ACC112 (cell line): ENCODE results near the gene ATG13.
A peak's percentile ranks its signal among the peaks of the same experiment; 100 is the strongest.
"Not testable (repeated sequence)": the region's sequence is repeated elsewhere in the genome, so short reads cannot be mapped to it uniquely, and the experiment has no call there.

Experiments
- H2AFZ ChIP-seq: fragments of 200-600 bp; sonication (generic); one replicate; pipeline ENCODE4 v1.6.0; 2017; ENCODE audit warnings: antibody characterized with exemption, low read length; ENCODE audit not compliant: unreplicated experiment
- H3K27ac ChIP-seq: fragments of 200-600 bp; sonication (generic); 2 replicates; pipeline ENCODE4 v1.5.1; 2014; ENCODE audit warnings: low read depth, mild to moderate bottlenecking, antibody characterized with exemption, low read length, moderate library complexity
- H3K27me3 ChIP-seq: fragments of 200-600 bp; sonication (generic); 2 replicates; pipeline ENCODE4 v1.6.1; 2014; ENCODE audit warnings: mild to moderate bottlenecking, antibody characterized with exemption, low read length, moderate library complexity, mixed read lengths; ENCODE audit not compliant: insufficient read depth
- H3K36me3 ChIP-seq: fragments of 200-600 bp; sonication (generic); 2 replicates; pipeline ENCODE4 v1.6.1; 2016; ENCODE audit warnings: mild to moderate bottlenecking, antibody characterized with exemption, low read length, moderate library complexity, mixed read lengths; ENCODE audit not compliant: insufficient read depth
- H3K4me1 ChIP-seq: fragments of 200-600 bp; sonication (generic); one replicate; pipeline ENCODE4 v1.6.1; 2016; ENCODE audit warnings: low read length, mixed read lengths; ENCODE audit not compliant: insufficient read depth, unreplicated experiment, control insufficient read depth
- H3K4me3 ChIP-seq: fragments of 200-600 bp; sonication (generic); 2 replicates; pipeline ENCODE4 v1.5.1; 2014; ENCODE audit warnings: mild to moderate bottlenecking, low read depth, low read length
- H3K79me2 ChIP-seq: fragments of 200-600 bp; sonication (generic); one replicate; pipeline ENCODE4 v1.6.0; 2016; ENCODE audit warnings: low read length; ENCODE audit not compliant: control insufficient read depth, unreplicated experiment, insufficient read depth

ATG13 gene

GRCh38 chr11:46665356-46665755 is 48.0 kb downstream of the ATG13 start:
- Histone ChIP-seq H3K27me3 (no peaks in the 10 kb centered on the region), H3K79me2 (no peaks in the 10 kb centered on the region), H3K4me3 (no peak overlapping the region), H3K4me1 (peaks cover 10% of the 10 kb centered on the region), H3K27ac (no peak overlapping the region), H2AFZ (no peak overlapping the region), H3K36me3 (peaks cover 4% of the 10 kb centered on the region)

GRCh38 chr11:46666516-46666915 is 49.2 kb downstream of the ATG13 start:
- peaks cover 4% of the 10 kb centered on the region for H3K36me3 ChIP-seq
- H3K4me1 ChIP-seq = peaks cover 10% of the 10 kb centered on the region
- H3K4me3 ChIP-seq = no peak overlapping the region
- H3K79me2 ChIP-seq = no peaks in the 10 kb centered on the region
- H3K27ac ChIP-seq = peak overlapping the region; percentile 26; the same call in 1 of the 2 replicates
- H3K27me3 ChIP-seq = no peaks in the 10 kb centered on the region
- H2AFZ ChIP-seq = no peak overlapping the region

- Histone ChIP-seq H3K27ac (peak overlapping the region; percentile 20; the same call in 1 of the 2 replicates), H3K79me2 (no peaks in the 10 kb centered on the region), H3K4me3 (no peak overlapping the region), H3K27me3 (no peaks in the 10 kb centered on the region), H3K4me1 (peaks cover 10% of the 10 kb centered on the region), H3K36me3 (peaks cover 4% of the 10 kb centered on the region), H2AFZ (no peak overlapping the region)
Measured at GRCh38 chr11:46667043-46667481, 49.7 kb downstream of the ATG13 start.

- Histone ChIP-seq H3K36me3 (peaks cover 5% of the 10 kb centered on the region; the same call in 1 of the 2 replicates), H2AFZ (no peak overlapping the region), H3K27me3 (no peaks in the 10 kb centered on the region), H3K79me2 (no peaks in the 10 kb centered on the region), H3K4me1 (peaks cover 10% of the 10 kb centered on the region), H3K4me3 (no peak overlapping the region), H3K27ac (no peak overlapping the region)
Measured at GRCh38 chr11:46668480-46669085, 51.2 kb downstream of the ATG13 start.

- Histone ChIP-seq H3K4me1 (peaks cover 10% of the 10 kb centered on the region), H3K27ac (no peak overlapping the region), H3K27me3 (no peaks in the 10 kb centered on the region), H3K4me3 (no peak overlapping the region), H2AFZ (no peak overlapping the region), H3K79me2 (no peaks in the 10 kb centered on the region), H3K36me3 (peaks cover 5% of the 10 kb centered on the region; the same call in 1 of the 2 replicates)
Measured at GRCh38 chr11:46669711-46670139, 52.4 kb downstream of the ATG13 start.

GRCh38 chr11:46670521-46670920 is 53.2 kb downstream of the ATG13 start:
- H3K4me1 ChIP-seq = peaks cover 18% of the 10 kb centered on the region
- not testable (repeated sequence) for H2AFZ ChIP-seq, H3K4me3 ChIP-seq, H3K27me3 ChIP-seq, H3K36me3 ChIP-seq, H3K27ac ChIP-seq, H3K79me2 ChIP-seq

- H2AFZ ChIP-seq = no peak overlapping the region
- H3K36me3 ChIP-seq = peaks cover 5% of the 10 kb centered on the region; the same call in 1 of the 2 replicates
- H3K27ac ChIP-seq = no peak overlapping the region
- peaks cover 15% of the 10 kb centered on the region for H3K4me1 ChIP-seq
- H3K4me3 ChIP-seq = no peak overlapping the region
- H3K79me2 ChIP-seq = no peaks in the 10 kb centered on the region
- H3K27me3 ChIP-seq = no peaks in the 10 kb centered on the region
Measured at GRCh38 chr11:46671958-46672315, 54.6 kb downstream of the ATG13 start.

- Histone ChIP-seq H3K4me1 (peaks cover 15% of the 10 kb centered on the region), H3K27me3 (no peaks in the 10 kb centered on the region), H3K27ac (no peak overlapping the region), H3K4me3 (no peak overlapping the region), H3K79me2 (no peaks in the 10 kb centered on the region), H3K36me3 (peaks cover 5% of the 10 kb centered on the region; the same call in 1 of the 2 replicates), H2AFZ (no peak overlapping the region)
Measured at GRCh38 chr11:46672381-46672839, 55.1 kb downstream of the ATG13 start.

- no peaks in the 10 kb centered on the region for H3K27me3 ChIP-seq
- H3K4me1 ChIP-seq = peaks cover 19% of the 10 kb centered on the region
- H3K4me3 ChIP-seq = no peak overlapping the region
- H3K27ac ChIP-seq = no peak overlapping the region
- peaks cover 5% of the 10 kb centered on the region; the same call in 1 of the 2 replicates for H3K36me3 ChIP-seq
- no peak overlapping the region for H2AFZ ChIP-seq
- no peaks in the 10 kb centered on the region for H3K79me2 ChIP-seq
Measured at GRCh38 chr11:46673713-46674462, 56.5 kb downstream of the ATG13 start.

GRCh38 chr11:46674463-46675287 is 57.3 kb downstream of the ATG13 start:
- H3K27ac ChIP-seq = peak overlapping the region; percentile 52
- no peak overlapping the region for H2AFZ ChIP-seq
- peaks cover 19% of the 10 kb centered on the region for H3K4me1 ChIP-seq
- no peaks in the 10 kb centered on the region for H3K79me2 ChIP-seq
- H3K27me3 ChIP-seq = no peaks in the 10 kb centered on the region
- peaks cover 5% of the 10 kb centered on the region; the same call in 1 of the 2 replicates for H3K36me3 ChIP-seq
- no peak overlapping the region for H3K4me3 ChIP-seq
